Calu3 (cell line): ENCODE data around the gene GRB10. TPM values are rescaled to one million over a fixed set of nuclear protein-coding genes. Genes with fewer than 3 reads are reported as not detected.

Source experiments
- BruUV-seq: library from RNA; stranded (reverse); fragments of 400-500 nt; replicated peaks from 2 replicates; lab custom pipeline; 2021; lab: Mats Ljungman, UMichigan
- CTCF ChIA-PET: fragments of 300-600 bp; sonication (Branson Sonifier 250); formaldehyde crosslinking; loops from one replicate; lab custom pipeline; 2022; ENCODE audit warnings: antibody characterized with exemption; lab: Charles Lee
- DNase-seq: peaks from one replicate; pipeline ENCODE4 v3.0.0; 2022
- H3K27ac Mint-ChIP-seq: one replicate; pipeline ENCODE4 v1.8.0; 2022; ENCODE audit warnings: mixed read lengths; ENCODE audit not compliant: unreplicated experiment
- H3K27me3 Mint-ChIP-seq: one replicate; pipeline ENCODE4 v1.8.0; 2022; ENCODE audit warnings: mixed read lengths; ENCODE audit not compliant: unreplicated experiment
- H3K36me3 Mint-ChIP-seq: one replicate; pipeline ENCODE4 v1.8.0; 2022; ENCODE audit warnings: mild to moderate bottlenecking, moderate library complexity, mixed read lengths; ENCODE audit not compliant: insufficient read depth, unreplicated experiment
- H3K4me1 Mint-ChIP-seq: one replicate; pipeline ENCODE4 v1.8.0; 2022; ENCODE audit warnings: mild to moderate bottlenecking, low read depth, mixed read lengths; ENCODE audit not compliant: unreplicated experiment
- H3K4me3 Mint-ChIP-seq: one replicate; pipeline ENCODE4 v1.8.0; 2022; ENCODE audit warnings: mild to moderate bottlenecking, low read depth, moderate library complexity, mixed read lengths; ENCODE audit not compliant: unreplicated experiment
- H3K9me3 Mint-ChIP-seq: one replicate; pipeline ENCODE4 v1.8.0; 2022; ENCODE audit warnings: low read depth, mixed read lengths; ENCODE audit not compliant: unreplicated experiment
- CTCF ChIP-seq: fragments of 200-600 bp; IDR thresholded peaks from one replicate; pipeline ENCODE4 v1.8.0; 2022; ENCODE audit warnings: antibody characterized with exemption; ENCODE audit not compliant: unreplicated experiment
- intact Hi-C: fragments of 100-400 bp; cut with micrococcal nuclease; formaldehyde crosslinking; loops from one replicate; pipeline ENCODE4 v1.10.0; 2022; ENCODE audit not compliant: unreplicated experiment
- total RNA-seq: library from RNA; stranded (reverse); gene quantifications from 2 replicates; pipeline ENCODE4 v1.2.3, GENCODE V29; 2022

GRB10 gene
- total RNA-seq, 1 experiment from 2014 or later: 90.6 TPM

DNA sequence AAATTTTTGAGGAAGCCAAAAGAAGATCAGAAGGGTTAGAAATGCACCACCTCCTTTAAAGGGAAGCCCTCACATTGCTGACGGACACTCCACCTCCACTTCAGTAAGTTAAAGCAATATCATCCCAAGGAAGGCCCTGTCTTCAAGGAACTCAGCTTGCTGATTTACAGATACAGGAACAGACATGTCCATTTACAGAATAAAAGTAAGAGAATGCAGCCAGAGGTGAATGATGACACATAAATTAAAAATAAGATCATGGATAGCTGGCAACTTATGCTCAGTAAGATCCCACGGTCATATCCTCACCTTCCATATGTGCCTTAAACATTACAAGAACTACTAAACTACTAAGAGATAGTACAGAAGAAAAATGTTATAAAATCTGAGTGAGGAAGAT lies 20.4 kb downstream of the GRB10 start:
- intact Hi-C loops: no loop called here
- TF ChIP-seq CTCF: no peak
- peaks cover 23% of the 10 kb centered on the region for H3K4me1 Mint-ChIP-seq
- H3K9me3 Mint-ChIP-seq: peaks cover 3% of the 10 kb centered on the region
- H3K36me3 Mint-ChIP-seq: no peaks in the 10 kb centered on the region
- no peak overlapping the region for H3K27ac Mint-ChIP-seq
- DNase-seq: no peak
- no peak overlapping the region for H3K4me3 Mint-ChIP-seq
- no peaks in the 10 kb centered on the region for H3K27me3 Mint-ChIP-seq
- CTCF ChIA-PET: no interaction called here
- no TSS peak for BruUV-seq

DNA sequence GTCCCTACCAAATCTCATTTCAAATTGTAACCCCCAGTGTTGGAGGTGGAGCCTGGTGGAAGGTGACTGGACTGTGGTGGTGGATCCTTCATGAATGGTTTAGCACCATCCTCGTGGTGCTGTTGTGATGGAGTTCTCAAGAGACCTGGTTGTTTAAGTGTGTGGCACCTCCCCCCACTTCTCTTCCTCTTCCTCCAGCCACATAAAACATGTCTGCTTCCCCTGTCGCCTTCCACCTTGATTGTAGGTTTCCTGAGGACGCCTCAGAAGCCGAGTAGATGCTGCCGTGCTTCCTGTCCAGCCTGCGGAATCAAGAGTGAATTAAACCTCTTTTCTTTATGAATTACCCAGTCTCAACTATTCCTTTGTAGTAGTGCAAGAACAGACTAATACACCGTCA lies 21.0 kb downstream of the GRB10 start:
- intact Hi-C loops: no loop called here
- BruUV-seq: no TSS peak
- no peak for DNase-seq
- H3K36me3 Mint-ChIP-seq: no peaks in the 10 kb centered on the region
- no peak overlapping the region for H3K4me3 Mint-ChIP-seq
- TF ChIP-seq CTCF: no peak
- no peaks in the 10 kb centered on the region for H3K27me3 Mint-ChIP-seq
- CTCF ChIA-PET: no interaction called here
- H3K4me1 Mint-ChIP-seq: peaks cover 16% of the 10 kb centered on the region
- peaks cover 3% of the 10 kb centered on the region for H3K9me3 Mint-ChIP-seq
- H3K27ac Mint-ChIP-seq: no peak overlapping the region

DNA sequence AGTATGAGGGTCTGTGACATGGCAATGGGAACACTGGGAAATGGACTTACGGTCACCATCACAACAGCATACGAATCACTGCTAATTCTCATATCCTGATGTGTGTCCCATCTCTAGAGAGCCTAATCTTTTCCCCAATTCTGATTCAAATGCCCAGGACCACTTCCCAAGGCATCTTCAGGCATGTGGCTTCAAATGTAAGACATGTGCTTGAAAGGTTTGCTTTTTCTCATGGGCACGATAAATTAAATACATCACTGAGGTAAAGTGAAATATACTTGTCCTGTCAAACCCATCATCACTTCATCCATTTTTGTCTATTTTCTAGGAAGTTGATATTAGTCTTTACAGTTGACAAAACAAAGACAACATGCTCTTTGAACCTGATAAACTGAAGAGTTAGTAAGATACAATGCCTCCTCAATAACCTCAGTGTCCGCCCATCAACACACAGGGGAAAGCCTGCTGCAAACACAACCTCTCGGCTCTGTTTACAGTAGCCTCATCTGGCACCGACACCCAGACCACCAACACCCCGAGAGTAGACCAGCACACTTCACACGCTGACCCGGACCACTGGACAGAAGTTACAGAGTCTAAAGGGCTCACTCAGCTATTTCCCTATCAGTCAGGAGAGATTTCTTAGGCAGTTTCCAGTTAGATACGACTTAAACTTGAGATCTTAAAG lies 24.8 kb downstream of the GRB10 start:
- H3K9me3 Mint-ChIP-seq: no peaks in the 10 kb centered on the region
- CTCF ChIA-PET: interaction anchor here (0.8 kb wide), 1 partner anchor 38 kb away, joined by 5 read pairs; no protein-coding TSS in a partner anchor
- H3K4me1 Mint-ChIP-seq: no peaks in the 10 kb centered on the region
- TF ChIP-seq CTCF: no peak
- H3K27me3 Mint-ChIP-seq: no peaks in the 10 kb centered on the region
- intact Hi-C loops: no loop called here
- no peak overlapping the region for H3K4me3 Mint-ChIP-seq
- no peak for DNase-seq
- BruUV-seq: no TSS peak
- H3K36me3 Mint-ChIP-seq: peaks cover 5% of the 10 kb centered on the region
- H3K27ac Mint-ChIP-seq: no peak overlapping the region

- no peak for DNase-seq
- H3K27me3 Mint-ChIP-seq: no peaks in the 10 kb centered on the region
- no peak overlapping the region for H3K4me3 Mint-ChIP-seq
- BruUV-seq: no TSS peak
- no peak for TF ChIP-seq CTCF
- CTCF ChIA-PET: interaction anchor here (0.9 kb wide), 1 partner anchor 12 kb away, joined by 3 read pairs; no protein-coding TSS in a partner anchor
- intact Hi-C loops: no loop called here
- H3K9me3 Mint-ChIP-seq: no peaks in the 10 kb centered on the region
- no peak overlapping the region for H3K27ac Mint-ChIP-seq
- peaks cover 11% of the 10 kb centered on the region for H3K4me1 Mint-ChIP-seq
- H3K36me3 Mint-ChIP-seq: peaks cover 5% of the 10 kb centered on the region
These were observed 26.5 kb downstream of the GRB10 start for GRCh38 chr7:50756180-50756579.
